HL-60 (cell line): ENCODE results near the gene ATP5PB.

Experiments
- DNase-seq, 2 experiments: peaks; one replicate each; pipeline ENCODE4 v3.0.0-alpha.2; 2010 to 2020; ENCODE audit warnings: low read depth in 1 of 2, low spot score in 1 of 2
- H3K27ac ChIP-seq: fragments of 250-450 bp; sonication (Bioruptor Pico); replicated peaks from 2 replicates; pipeline ENCODE4 v1.5.1; 2020; ENCODE audit warnings: mild to moderate bottlenecking, moderate library complexity
- H3K27me3 ChIP-seq: fragments of 250-450 bp; sonication (Bioruptor Pico); 2 replicates; pipeline ENCODE4 v1.5.1; 2021; ENCODE audit warnings: mild to moderate bottlenecking, moderate library complexity; ENCODE audit not compliant: insufficient read depth, poor library complexity, severe bottlenecking
- H3K4me3 ChIP-seq: replicated peaks from 2 replicates; pipeline ENCODE4 v1.5.1; 2011; ENCODE audit warnings: mild to moderate bottlenecking, control low read depth, low read length; ENCODE audit not compliant: insufficient read depth
- GABPA ChIP-seq: IDR thresholded peaks from 2 replicates; pipeline ENCODE4 v1.6.1; 2012; ENCODE audit warnings: low read depth
- POLR2AphosphoS5 ChIP-seq: IDR thresholded peaks from 2 replicates; pipeline ENCODE4 v1.6.1; 2012; ENCODE audit warnings: low read depth
- SPI1 ChIP-seq: IDR thresholded peaks from 2 replicates; pipeline ENCODE4 v1.6.1; 2012; ENCODE audit warnings: low read depth, mild to moderate bottlenecking, borderline replicate concordance
- TF ChIP-seq, protein P1 (sequence below): IDR thresholded peaks from one replicate; pipeline ENCODE4 v1.5.1; 2011; ENCODE audit warnings: low read length, control low read depth, inconsistent platforms; ENCODE audit not compliant: insufficient read depth
- TF ChIP-seq, protein P2 (sequence below): IDR thresholded peaks from 2 replicates; pipeline ENCODE4 v1.6.1; 2012; ENCODE audit warnings: low read depth; ENCODE audit not compliant: insufficient replicate concordance

ATP5PB gene

DNA sequence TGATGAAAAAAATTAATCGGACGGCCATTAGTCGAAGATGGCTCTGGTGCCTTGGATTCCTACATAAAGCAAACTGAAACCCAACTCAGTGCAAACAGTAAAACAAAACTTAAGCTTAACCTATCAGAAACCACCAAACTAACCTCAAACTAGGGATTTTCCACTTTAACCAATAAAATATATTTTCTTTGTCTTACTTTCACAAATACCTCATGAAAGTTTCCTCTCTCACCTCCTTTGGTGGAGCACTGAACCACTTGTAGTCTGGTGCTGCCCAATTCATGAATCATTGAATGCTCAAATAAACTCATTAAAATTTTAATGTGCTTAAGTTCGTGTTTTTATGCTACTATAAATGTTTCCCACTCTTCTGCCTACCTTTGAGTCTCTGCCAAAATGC, 47.1 kb downstream of the ATP5PB start:
- Histone ChIP-seq H3K27me3 (no peaks in the 10 kb centered on the region), H3K27ac (no peak overlapping the region), H3K4me3 (no peak overlapping the region)
- no peak for TF ChIP-seq SPI1
- TF ChIP-seq, protein P1, sequence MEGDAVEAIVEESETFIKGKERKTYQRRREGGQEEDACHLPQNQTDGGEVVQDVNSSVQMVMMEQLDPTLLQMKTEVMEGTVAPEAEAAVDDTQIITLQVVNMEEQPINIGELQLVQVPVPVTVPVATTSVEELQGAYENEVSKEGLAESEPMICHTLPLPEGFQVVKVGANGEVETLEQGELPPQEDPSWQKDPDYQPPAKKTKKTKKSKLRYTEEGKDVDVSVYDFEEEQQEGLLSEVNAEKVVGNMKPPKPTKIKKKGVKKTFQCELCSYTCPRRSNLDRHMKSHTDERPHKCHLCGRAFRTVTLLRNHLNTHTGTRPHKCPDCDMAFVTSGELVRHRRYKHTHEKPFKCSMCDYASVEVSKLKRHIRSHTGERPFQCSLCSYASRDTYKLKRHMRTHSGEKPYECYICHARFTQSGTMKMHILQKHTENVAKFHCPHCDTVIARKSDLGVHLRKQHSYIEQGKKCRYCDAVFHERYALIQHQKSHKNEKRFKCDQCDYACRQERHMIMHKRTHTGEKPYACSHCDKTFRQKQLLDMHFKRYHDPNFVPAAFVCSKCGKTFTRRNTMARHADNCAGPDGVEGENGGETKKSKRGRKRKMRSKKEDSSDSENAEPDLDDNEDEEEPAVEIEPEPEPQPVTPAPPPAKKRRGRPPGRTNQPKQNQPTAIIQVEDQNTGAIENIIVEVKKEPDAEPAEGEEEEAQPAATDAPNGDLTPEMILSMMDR, result no peak
- TF ChIP-seq, protein P2, sequence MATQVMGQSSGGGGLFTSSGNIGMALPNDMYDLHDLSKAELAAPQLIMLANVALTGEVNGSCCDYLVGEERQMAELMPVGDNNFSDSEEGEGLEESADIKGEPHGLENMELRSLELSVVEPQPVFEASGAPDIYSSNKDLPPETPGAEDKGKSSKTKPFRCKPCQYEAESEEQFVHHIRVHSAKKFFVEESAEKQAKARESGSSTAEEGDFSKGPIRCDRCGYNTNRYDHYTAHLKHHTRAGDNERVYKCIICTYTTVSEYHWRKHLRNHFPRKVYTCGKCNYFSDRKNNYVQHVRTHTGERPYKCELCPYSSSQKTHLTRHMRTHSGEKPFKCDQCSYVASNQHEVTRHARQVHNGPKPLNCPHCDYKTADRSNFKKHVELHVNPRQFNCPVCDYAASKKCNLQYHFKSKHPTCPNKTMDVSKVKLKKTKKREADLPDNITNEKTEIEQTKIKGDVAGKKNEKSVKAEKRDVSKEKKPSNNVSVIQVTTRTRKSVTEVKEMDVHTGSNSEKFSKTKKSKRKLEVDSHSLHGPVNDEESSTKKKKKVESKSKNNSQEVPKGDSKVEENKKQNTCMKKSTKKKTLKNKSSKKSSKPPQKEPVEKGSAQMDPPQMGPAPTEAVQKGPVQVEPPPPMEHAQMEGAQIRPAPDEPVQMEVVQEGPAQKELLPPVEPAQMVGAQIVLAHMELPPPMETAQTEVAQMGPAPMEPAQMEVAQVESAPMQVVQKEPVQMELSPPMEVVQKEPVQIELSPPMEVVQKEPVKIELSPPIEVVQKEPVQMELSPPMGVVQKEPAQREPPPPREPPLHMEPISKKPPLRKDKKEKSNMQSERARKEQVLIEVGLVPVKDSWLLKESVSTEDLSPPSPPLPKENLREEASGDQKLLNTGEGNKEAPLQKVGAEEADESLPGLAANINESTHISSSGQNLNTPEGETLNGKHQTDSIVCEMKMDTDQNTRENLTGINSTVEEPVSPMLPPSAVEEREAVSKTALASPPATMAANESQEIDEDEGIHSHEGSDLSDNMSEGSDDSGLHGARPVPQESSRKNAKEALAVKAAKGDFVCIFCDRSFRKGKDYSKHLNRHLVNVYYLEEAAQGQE, result no peak
- TF ChIP-seq GABPA, result no peak
- TF ChIP-seq POLR2AphosphoS5, result no peak
- DNase-seq, result no peak

DNA sequence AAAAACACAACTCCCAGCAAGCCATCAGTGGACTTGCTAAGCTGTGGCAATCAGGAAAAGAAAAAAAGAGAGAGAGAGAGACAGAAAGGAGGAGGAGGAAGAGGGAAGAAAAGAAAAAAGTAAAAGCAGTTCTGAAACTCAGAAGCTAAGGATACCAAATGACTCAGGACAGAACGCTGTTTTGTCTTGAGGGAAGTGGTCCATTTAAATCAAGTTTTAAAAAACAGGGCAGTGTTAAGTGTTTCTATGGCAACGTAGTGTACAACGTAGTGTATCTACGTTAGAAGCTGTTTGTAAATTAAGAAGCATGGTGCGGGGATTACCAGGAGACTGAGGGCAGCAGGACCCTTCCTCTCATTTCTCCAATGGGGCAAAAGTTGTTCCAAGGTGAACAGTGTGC, 48.3 kb downstream of the ATP5PB start:
- Histone ChIP-seq H3K27ac (no peak overlapping the region), H3K4me3 (no peak overlapping the region), H3K27me3 (no peaks in the 10 kb centered on the region)
- DNase-seq, result no peak
- TF ChIP-seq SPI1 (no peak), GABPA (no peak), POLR2AphosphoS5 (no peak)
- TF ChIP-seq, protein P1, result no peak
- TF ChIP-seq, protein P2, result no peak

DNA sequence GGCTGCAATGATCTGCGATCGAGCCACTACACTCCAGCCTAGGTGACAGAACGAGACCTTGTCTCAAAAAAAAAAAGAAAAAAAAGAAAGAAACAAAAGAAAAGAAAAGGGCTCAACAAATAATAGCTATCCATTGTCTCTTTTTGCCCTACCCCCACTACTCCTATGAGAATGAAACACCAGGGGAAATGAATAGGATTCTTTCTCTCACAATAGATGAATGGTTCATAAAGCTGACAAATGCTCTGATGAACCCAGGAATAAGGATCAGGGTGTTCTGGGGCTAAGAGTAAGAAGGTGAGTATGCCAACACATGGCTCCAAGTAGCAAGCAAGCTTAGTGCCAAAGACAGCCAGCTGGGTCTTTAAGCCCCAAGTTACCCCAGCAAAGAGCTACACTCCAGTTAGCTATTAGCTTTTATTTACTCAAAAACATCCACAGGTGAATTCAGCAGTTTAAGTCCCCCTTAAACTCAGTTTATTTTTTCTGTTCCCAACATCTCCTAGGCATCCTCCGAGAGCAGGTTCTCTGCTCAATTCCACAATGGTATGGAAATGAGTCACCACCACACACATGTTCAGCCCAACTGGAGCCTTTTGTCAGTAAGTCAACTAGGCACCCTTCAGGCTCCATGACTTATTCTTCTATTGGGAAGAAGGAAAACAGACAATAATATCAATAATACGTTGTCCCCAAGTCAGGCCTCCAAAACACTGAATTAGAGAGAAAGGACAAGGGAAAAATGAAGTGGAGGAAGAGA, 49.9 kb downstream of the ATP5PB start:
- no peak for DNase-seq
- Histone ChIP-seq H3K4me3 (no peak overlapping the region), H3K27ac (no peak overlapping the region), H3K27me3 (no peaks in the 10 kb centered on the region)
- no peak for TF ChIP-seq SPI1
- no peak for TF ChIP-seq GABPA
- TF ChIP-seq, protein P2, result no peak
- TF ChIP-seq, protein P1, result no peak
- no peak for TF ChIP-seq POLR2AphosphoS5
